NCI-H524 (cell line): ENCODE data around the gene FAM131C.

Experiments
- DNase-seq, 2 experiments: peaks; one replicate each; lab custom pipeline; 2025; lab: John Stamatoyannopoulos, UW

Gene FAM131C

GRCh38 chr1:16015960-16016901, 57.2 kb downstream of the FAM131C start:
- no peak for DNase-seq

DNA sequence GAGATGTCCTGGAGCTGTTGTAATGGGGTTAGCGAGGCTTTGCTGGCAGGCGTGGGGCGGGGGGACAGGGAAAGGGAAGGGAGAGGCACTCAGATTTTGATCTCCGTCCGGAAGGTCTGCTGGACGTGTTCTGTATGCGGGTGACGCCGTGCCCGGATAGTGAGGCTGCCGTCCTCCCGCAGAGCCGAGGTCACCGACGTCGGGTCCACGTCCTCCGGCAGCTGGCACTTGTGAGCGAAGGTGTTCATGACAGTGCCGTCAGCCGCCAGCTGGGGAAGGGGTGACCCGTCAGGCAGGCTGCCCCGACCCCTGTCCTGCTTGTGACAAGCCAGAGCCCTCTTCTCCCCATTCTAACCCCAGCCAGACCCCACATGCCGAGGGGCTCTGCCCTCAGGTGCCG, 58.0 kb downstream of the FAM131C start:
- no peak for DNase-seq

DNA sequence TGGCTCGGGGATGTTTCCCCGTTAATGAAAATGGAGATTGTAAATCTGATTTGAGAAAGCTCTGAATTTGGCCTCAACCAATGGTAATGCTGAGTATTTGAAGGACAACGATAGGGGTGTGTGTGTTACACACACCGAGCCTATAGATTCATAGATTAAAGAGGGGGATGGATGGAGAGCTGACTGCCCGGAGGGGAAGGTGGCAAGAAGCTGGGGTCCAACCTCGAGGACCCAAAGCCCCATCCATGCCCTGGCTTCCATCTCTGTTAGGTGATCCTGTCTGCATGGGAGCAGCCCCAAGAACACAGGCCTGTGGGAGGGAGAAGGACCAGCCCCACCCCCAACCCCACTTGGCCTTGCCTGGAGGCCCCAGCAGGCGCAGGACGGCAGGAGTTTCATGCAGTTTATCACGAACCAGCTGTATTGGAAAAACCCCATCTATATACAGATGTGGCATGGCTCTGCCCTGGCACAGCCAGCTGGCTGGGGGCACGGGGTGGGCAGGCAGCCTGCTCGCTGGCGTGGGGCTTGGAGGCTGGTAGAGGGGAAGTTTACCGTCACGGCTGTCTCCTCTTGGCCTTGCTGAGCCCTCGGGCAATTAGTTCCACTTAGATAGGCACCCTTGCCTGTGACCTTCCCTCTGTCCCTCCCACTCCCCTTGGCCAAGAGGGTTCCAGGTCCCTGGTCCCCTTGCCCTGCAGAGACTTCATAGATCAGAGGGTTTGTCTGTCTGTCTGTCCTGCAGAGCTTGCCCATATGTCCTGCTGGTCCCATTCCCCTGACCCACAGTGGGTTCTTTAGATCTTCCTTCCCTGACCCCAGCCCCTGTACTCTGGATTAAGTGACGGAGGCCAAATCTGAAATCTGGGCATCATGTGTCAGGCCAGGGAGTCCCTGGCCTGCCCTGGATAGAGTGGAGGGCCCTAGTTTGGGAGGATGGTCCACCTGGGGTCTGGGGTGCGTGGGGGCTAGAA, 58.7 kb downstream of the FAM131C start:
- DNase-seq, result no peak

GRCh38 chr1:16013908-16014258, 59.6 kb downstream of the FAM131C start:
- DNase-seq, result no peak

DNA sequence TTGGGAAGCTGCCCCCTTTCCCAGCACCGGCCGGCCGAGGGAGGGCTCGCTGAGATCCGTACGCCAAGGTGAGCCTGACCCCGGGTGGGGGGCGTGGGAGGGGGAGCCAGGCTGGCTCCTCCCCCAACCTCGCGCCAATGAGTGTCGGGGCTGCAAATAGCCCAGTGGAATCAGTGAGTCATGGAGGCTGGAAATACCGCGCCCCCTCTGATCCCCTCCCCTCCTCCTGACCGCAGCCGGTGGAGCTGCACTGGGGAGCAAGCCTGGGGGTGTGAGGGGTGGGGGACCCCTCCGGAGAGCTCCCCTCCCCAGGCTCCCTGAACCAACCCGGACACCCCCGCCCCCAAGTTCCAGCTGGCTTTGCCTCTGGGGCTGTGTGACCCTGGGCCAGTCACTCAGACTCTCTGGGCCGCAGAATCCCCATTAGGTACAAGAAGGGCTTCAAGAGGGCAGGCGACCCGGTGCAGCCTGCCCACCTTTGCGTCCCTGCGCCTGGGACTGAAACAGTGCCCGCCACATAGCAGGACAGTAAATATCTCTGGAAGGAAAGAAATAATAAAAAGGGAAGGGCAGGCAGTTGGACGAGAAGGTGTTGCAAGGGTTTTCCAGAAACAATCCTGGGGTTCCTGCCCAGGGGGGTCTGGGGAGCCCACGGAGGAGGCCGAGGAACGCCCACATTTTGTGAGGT, 60.1 kb downstream of the FAM131C start:
- no peak for DNase-seq

DNA sequence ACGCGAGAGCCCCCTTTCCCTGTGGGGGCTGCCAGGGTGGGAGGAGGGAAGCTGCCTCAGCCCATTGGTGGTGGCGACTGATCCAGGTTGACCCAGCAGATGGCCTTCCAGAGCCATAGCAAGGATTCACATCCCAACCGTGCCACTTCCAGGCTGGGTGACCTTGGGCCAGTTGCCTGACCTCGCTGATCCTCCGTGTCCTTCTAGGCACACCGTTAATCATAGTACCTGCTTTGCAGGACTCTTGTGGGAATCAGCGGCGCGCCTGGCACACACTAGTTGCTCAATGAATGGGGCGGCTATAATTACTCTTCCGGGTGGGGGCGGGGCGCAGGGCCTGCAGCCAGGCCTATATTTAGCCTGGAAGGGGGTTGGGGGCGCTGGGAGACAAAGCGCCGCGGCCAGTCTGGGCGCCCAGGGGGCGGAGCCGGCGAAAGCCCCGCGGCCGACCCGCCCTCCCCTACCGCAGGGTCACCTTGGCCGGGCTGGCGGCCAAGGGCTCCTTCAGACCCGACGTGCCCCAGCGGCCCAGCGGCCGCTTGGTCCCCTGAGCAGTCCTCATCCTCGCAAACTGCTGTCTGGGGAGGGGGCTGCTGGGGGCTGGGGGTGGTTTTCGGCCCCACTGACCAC, 60.7 kb downstream of the FAM131C start:
- no peak for DNase-seq

DNA sequence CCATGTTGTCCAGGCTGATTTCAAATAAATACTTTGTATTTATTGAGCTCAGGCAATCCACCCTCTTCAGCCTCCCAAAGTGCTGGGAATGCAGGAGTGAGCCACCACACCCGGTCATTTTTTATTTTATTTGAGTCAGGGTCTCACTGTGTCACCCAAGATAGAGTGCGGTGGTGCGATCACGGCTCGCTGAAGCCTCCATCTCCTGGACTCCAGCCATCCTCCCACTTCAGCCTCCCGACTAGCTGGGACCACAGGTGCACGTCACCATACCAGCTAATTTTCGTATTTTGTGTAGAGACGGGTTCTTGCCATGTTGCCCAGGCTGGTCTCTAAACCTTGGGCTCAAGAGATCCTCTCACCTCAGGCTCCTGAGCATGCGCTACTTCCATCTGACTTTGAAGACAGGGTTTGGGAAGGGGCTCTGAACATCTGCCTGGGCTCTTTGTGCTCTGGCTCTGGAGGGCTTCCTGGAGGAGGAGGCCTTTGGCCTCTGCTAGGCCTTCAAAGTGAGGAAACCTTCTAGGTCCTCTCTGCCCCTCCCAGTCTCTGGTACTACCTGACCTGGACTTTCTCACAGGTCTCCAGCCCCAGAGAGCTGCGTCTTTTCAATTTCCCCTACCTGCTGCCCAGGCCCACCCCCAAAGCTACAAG, 61.4 kb downstream of the FAM131C start:
- DNase-seq, result no peak

DNA sequence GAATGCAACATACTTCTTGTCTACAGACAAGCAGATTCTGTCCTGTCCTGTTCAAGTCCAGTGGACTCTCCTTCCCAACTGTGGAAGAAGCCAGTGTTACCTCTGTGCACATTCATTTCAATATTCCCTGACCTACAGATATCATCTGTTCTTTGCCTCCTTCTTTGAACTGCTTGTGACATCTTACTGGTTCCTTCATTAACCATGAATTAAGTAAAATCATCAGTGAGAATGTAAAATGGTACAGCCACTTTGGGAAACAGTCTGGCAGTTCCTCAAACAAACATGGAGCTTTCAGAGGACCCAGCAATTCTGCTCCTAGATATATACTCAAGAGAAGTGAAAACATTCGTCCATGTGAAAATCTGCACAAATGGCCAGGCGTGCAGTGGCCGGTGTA, 62.6 kb downstream of the FAM131C start:
- no peak for DNase-seq

DNA sequence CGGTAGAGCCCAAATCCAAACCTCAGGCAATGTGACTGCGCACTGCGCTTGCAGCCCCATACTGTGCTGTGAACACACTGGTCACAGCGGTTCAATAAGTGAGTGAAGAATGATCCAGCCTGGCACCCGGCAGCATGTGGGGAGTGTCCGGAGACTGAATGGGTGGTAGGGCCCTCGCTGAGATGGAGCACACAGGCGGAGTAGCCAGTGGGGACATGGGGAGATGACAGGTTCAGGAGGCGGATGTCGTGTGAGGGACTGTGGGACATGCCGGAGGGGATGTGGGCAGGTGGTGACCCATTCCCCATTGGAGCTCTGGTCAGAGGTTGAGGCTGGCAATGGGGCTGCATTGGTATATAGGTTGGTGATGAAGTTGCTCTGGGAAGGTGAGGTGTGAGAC, 63.8 kb downstream of the FAM131C start:
- no peak for DNase-seq

DNA sequence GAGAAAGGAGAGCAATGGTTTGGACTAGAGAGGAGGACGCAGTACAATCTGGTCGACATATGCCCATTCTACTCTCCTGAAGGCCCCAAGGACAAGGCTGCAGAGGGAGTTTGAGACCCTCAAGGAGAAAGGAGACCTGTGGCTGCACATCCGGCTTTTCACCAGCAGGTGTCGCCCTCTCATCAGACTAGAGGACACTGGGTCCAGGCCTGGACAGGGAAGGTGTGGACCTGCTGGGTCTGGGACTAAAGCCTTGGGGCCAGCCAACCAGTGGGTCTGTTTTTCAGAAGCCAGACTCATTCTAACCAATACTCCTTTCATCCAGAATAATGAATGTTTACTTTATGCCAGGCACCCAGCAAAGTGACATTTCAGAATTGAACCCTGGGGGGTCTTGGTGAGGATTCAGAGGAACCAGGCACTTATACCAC, 64.4 kb downstream of the FAM131C start:
- peak; percentile 30 to 75 for DNase-seq
